Measurements from ENCODE around the gene LORICRIN.

Gene LORICRIN

DNA sequence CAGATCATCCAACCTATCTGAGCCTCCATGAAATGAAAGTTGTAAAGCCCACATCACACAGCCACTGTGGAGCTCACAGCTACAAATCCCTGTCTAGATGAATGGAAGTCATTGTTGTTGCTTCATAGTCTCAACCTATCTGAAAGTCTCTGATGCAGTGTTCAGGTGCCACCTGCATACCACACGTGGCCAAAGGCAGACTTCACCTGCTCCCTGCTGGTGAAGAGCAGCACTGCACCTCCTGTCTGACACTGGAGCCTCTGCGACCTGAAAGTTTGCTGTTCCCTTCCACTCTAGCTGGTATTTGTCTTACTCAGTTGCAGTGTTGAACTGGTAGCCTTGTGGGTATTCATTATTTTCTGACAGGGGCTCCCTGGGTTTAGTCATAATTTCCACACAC is 18.4 kb downstream of the LORICRIN start:
- H3K27ac ChIP-seq (ENCODE audit: low read length): no peak overlapping the region
- no peak overlapping the region for H3K4me3 ChIP-seq (ENCODE audit: low read length)
- H3K9me3 ChIP-seq (ENCODE audit: control insufficient read depth, low read depth, low read length): no peaks in the 10 kb centered on the region
- H3K9ac ChIP-seq (ENCODE audit: low read length): no peak overlapping the region
- no peaks in the 10 kb centered on the region for H3K27me3 ChIP-seq (ENCODE audit: control insufficient read depth, insufficient read depth, low read length)
- H3K4me1 ChIP-seq (ENCODE audit: control insufficient read depth, low read depth, low read length): no peaks in the 10 kb centered on the region
- no peaks in the 10 kb centered on the region for H3K36me3 ChIP-seq (ENCODE audit: control insufficient read depth, low read depth, low read length)

DNA sequence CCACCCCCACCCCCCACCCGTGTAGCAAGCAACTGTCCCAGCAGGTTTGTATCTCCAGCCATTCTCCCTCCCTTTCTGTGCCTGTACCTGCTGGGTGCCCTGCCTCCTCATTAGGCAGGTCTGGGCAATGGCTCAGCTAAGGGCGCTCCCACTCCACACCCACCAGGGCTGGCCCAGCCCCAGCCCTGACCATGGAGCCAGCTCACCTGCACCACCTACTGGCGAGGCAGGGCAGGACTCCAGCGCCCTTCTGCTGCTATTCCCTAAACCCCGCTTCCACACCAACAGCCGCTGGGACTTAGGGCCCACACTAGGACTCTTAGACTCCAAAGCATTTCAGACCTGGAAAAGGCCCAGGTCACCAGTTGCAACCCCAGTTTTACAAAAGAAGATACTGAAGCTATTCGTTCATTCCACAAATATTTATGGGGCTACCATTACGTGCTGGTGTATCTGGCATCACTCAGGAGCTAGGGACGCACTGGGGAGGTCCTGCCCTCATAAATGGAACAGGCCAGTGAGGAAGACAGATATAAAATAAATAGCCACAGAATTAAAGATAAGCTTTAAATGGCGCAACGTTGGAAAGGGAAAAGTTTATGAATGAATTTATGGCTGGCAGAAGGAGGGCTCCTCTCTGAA is 29.3 kb downstream of the LORICRIN start:
- no peak overlapping the region for H3K9ac ChIP-seq (ENCODE audit: low read length)
- H3K4me3 ChIP-seq (ENCODE audit: low read length): no peak overlapping the region
- no peaks in the 10 kb centered on the region for H3K27me3 ChIP-seq (ENCODE audit: control insufficient read depth, insufficient read depth, low read length)
- peaks cover 7% of the 10 kb centered on the region for H3K4me1 ChIP-seq (ENCODE audit: control insufficient read depth, low read depth, low read length)
- no peaks in the 10 kb centered on the region for H3K9me3 ChIP-seq (ENCODE audit: control insufficient read depth, low read depth, low read length)
- H3K27ac ChIP-seq (ENCODE audit: low read length): no peak overlapping the region
- H3K36me3 ChIP-seq (ENCODE audit: control insufficient read depth, low read depth, low read length): no peaks in the 10 kb centered on the region

DNA sequence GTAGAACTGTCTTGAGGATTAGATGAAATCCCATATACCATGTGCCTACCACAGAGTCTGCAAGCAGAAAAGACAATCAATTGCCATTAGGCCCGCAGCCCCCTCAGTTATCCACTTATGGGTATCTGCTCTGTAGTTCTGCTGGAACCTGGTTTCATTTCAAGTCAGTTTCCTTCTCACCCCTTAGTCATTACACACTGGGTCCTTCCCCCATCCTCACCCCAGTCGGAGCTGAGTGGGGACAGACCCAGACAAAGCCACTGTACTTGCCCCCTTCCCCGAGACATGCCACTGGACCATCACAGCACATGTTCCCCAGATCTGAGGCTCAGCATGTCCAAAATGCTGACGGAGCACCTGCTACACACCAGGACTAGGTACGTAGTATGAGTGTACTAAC is 32.0 kb downstream of the LORICRIN start:
- Histone ChIP-seq H3K9ac (ENCODE audit: low read length) (no peak overlapping the region), H3K4me3 (ENCODE audit: low read length) (no peak overlapping the region), H3K36me3 (ENCODE audit: control insufficient read depth, low read depth, low read length) (no peaks in the 10 kb centered on the region), H3K4me1 (ENCODE audit: control insufficient read depth, low read depth, low read length) (peaks cover 7% of the 10 kb centered on the region), H3K27me3 (ENCODE audit: control insufficient read depth, insufficient read depth, low read length) (no peaks in the 10 kb centered on the region), H3K27ac (ENCODE audit: low read length) (no peak overlapping the region), H3K9me3 (ENCODE audit: control insufficient read depth, low read depth, low read length) (no peaks in the 10 kb centered on the region)

DNA sequence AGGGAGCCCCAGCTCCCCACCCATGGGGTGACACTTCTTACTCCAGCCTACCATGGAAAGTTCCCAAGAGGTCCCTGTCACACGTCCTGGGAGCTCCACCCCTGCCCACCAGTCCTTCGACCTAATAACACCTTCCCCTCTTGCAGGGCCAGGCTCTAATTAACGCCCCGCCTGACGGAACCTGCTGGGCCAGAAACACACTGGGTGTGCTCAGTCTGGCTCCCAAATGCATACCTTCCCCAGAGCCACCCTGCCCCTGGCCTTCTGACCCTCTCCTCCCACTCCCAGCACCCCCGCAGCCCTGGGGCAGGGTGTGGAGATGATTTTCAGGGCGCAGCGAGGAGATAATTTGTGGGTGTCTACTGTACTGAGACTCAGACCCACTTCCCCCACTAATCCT is 32.7 kb downstream of the LORICRIN start:
- H3K4me3 ChIP-seq (ENCODE audit: low read length): no peak overlapping the region
- H3K27ac ChIP-seq (ENCODE audit: low read length): no peak overlapping the region
- no peaks in the 10 kb centered on the region for H3K9me3 ChIP-seq (ENCODE audit: control insufficient read depth, low read depth, low read length)
- no peaks in the 10 kb centered on the region for H3K36me3 ChIP-seq (ENCODE audit: control insufficient read depth, low read depth, low read length)
- no peak overlapping the region for H3K9ac ChIP-seq (ENCODE audit: low read length)
- no peaks in the 10 kb centered on the region for H3K27me3 ChIP-seq (ENCODE audit: control insufficient read depth, insufficient read depth, low read length)
- H3K4me1 ChIP-seq (ENCODE audit: control insufficient read depth, low read depth, low read length): peaks cover 7% of the 10 kb centered on the region

DNA sequence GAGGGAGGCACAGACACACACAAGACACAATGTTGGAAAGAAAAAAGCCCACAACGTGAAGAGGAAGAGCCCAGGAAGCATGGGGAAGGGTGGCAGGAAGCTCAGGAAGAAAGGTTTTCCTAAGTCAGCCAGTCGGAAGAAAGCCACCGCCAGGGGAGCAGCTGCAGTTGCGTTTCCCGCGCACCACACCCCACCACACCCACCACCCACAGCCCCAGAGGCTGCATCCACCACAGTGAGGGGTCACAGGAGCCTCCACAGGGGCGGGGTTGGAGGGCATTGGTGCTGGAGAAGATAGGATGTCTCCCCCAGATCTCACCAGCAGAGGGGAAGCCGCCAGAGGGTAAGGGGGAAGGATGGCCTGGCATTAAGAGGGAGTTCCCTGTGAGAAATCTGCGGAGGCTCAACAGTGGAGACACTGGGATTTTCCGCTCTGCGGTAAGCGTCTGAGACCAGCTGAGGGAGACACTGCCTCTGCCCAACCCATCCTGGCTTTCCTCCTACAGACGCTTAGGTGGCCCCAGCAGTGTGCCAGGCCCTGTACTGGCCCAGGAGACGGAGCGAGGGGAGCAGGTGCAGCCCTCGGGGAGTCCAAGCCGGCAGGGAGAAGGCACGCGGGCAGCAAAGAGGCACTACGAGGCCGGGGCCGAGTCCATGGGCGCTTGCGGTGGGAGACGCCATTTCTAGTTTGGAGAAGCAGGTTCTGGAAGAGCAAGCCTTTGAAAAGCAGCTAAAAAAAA is 33.4 kb downstream of the LORICRIN start:
- Histone ChIP-seq H3K27ac (ENCODE audit: low read length) (no peak overlapping the region), H3K36me3 (ENCODE audit: control insufficient read depth, low read depth, low read length) (no peaks in the 10 kb centered on the region), H3K4me1 (ENCODE audit: control insufficient read depth, low read depth, low read length) (peaks cover 7% of the 10 kb centered on the region), H3K27me3 (ENCODE audit: control insufficient read depth, insufficient read depth, low read length) (no peaks in the 10 kb centered on the region), H3K9me3 (ENCODE audit: control insufficient read depth, low read depth, low read length) (no peaks in the 10 kb centered on the region), H3K9ac (ENCODE audit: low read length) (no peak overlapping the region), H3K4me3 (ENCODE audit: low read length) (no peak overlapping the region)

DNA sequence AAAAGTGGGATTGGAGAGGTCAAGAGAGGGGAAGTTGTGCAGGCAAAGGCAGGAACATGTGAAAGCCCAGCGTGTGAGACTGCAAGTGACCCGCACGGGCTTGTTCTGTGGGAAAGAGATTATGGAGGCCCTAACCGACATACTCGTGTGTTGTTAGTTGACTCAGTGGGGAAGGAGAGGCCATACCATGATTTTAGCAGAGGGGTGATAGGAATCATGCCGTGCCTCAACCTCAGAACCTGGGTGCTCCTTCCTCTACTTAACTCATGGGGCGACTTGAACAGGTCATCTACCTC is 33.9 kb downstream of the LORICRIN start:
- H3K27ac ChIP-seq (ENCODE audit: low read length): no peak overlapping the region
- H3K36me3 ChIP-seq (ENCODE audit: control insufficient read depth, low read depth, low read length): no peaks in the 10 kb centered on the region
- H3K9ac ChIP-seq (ENCODE audit: low read length): no peak overlapping the region
- peaks cover 7% of the 10 kb centered on the region for H3K4me1 ChIP-seq (ENCODE audit: control insufficient read depth, low read depth, low read length)
- H3K4me3 ChIP-seq (ENCODE audit: low read length): no peak overlapping the region
- no peaks in the 10 kb centered on the region for H3K27me3 ChIP-seq (ENCODE audit: control insufficient read depth, insufficient read depth, low read length)
- no peaks in the 10 kb centered on the region for H3K9me3 ChIP-seq (ENCODE audit: control insufficient read depth, low read depth, low read length)

DNA sequence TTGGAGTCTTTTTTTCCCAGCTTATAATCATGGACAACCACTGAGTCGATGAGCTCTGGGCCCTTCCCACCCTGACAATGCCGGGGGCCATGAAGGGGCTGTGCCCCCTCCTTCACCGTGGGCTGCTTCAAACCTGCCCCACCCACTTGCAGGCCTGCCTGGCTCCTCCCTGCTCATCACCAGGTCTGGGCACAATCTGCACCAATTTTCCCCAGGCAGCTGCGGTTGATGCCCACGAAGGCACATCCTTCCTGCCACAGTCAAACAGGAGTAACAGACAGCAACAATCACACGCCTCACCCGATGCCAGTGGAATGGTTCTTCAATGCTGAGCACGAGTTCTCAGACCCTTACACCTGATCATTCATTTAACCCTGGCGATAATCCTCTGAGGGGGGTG is 34.4 kb downstream of the LORICRIN start:
- Histone ChIP-seq H3K9ac (ENCODE audit: low read length) (no peak overlapping the region), H3K4me1 (ENCODE audit: control insufficient read depth, low read depth, low read length) (peaks cover 7% of the 10 kb centered on the region)

DNA sequence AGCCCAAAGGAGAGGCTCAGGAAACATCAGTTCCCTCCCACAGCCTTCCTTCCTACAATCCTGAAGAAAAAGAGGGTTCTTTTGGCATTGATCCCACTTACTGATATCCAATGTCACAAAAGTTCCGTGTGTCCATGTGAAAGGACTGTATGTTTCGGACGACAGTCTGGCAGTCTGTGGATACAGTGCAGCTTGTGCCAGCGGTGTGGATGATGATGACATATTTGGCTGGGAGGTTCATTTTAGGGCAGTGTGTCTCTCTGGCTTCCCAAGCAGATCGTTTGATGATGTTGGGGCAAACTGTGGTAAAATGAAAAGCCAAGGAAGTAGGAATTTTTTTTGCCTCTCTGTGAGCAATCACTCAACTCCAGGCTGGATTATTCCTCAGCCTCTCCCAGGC is 42.8 kb downstream of the LORICRIN start:
- Histone ChIP-seq H3K27ac (ENCODE audit: low read length) (no peak overlapping the region), H3K36me3 (ENCODE audit: control insufficient read depth, low read depth, low read length) (no peaks in the 10 kb centered on the region), H3K27me3 (ENCODE audit: control insufficient read depth, insufficient read depth, low read length) (no peaks in the 10 kb centered on the region), H3K9ac (ENCODE audit: low read length) (no peak overlapping the region), H3K4me1 (ENCODE audit: control insufficient read depth, low read depth, low read length) (peaks cover 8% of the 10 kb centered on the region), H3K4me3 (ENCODE audit: low read length) (no peak overlapping the region), H3K9me3 (ENCODE audit: control insufficient read depth, low read depth, low read length) (no peaks in the 10 kb centered on the region)

More for the DNA sequence above, 34.4 kb downstream of the LORICRIN start:
- Histone ChIP-seq H3K4me3 (ENCODE audit: low read length) (no peak overlapping the region), H3K27ac (ENCODE audit: low read length) (no peak overlapping the region), H3K27me3 (ENCODE audit: control insufficient read depth, insufficient read depth, low read length) (no peaks in the 10 kb centered on the region), H3K36me3 (ENCODE audit: control insufficient read depth, low read depth, low read length) (no peaks in the 10 kb centered on the region), H3K9me3 (ENCODE audit: control insufficient read depth, low read depth, low read length) (no peaks in the 10 kb centered on the region)

DNA sequence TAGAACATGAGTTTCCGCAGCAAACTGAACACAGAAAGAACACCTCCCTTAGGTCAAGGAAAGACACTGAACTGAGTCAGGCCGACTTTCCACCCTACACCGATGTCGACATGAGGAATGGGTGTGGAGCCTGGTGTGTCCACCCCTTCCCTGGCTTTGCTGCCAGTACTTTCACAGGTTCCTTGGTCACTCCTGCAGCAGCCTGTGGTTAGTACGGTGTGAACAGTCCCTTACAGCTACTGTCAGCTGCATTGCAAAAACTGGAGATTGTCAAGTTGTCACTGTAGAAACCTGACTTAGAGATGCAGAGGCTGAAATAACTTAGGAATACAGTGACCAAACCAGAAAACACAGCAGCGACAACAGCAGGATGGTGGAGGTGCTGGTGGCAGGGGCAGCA is 46.2 kb downstream of the LORICRIN start:
- Histone ChIP-seq H3K9me3 (ENCODE audit: control insufficient read depth, low read depth, low read length) (no peaks in the 10 kb centered on the region), H3K27me3 (ENCODE audit: control insufficient read depth, insufficient read depth, low read length) (no peaks in the 10 kb centered on the region), H3K9ac (ENCODE audit: low read length) (no peak overlapping the region), H3K4me1 (ENCODE audit: control insufficient read depth, low read depth, low read length) (peaks cover 8% of the 10 kb centered on the region), H3K4me3 (ENCODE audit: low read length) (no peak overlapping the region), H3K36me3 (ENCODE audit: control insufficient read depth, low read depth, low read length) (no peaks in the 10 kb centered on the region), H3K27ac (ENCODE audit: low read length) (no peak overlapping the region)

DNA sequence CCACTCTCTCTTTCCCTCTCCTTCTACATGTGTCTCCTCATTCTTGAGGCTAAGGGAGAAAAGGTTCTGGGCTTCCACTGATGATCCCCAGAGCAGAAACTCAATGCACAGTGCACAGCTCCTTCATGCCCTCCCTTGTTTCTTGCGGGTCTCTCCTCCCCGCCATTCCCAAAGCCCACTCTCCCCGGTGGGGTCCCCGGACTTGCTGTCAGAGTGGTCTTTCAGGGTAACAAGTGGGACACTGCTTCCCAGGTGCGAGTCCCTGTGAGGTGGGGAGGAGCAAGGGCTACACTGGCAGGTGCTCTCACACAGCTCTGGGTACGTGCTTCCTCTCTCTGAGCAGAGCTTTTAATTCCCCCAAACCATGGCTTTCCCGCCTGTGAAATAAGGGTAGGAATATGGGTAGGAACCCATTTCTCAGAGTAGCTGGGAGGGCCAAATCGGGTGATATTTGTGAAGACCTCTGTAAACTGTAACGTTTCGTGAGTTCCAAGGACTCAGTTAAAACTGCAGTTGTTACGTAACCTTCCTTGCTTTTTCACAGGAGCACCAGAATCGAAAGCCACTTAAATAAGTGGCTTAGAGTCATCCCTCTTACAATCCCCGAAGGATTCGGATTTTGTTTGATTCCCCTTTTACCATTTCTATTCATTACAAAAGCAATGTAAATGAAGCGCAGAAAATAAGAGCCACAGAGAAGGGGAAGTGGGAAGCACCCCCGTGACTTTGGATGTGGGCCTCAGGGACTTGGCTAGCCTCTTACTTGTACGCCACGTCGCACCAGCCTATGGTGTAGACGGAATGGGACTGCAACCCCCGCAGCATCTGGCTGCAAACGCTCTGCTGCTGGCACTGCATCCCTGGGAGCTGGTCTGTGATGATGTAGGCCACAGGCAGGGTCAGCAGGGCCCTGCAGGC is 47.1 kb downstream of the LORICRIN start:
- no peak overlapping the region for H3K4me3 ChIP-seq (ENCODE audit: low read length)
- no peaks in the 10 kb centered on the region for H3K27me3 ChIP-seq (ENCODE audit: control insufficient read depth, insufficient read depth, low read length)
- H3K9me3 ChIP-seq (ENCODE audit: control insufficient read depth, low read depth, low read length): no peaks in the 10 kb centered on the region
- H3K27ac ChIP-seq (ENCODE audit: low read length): no peak overlapping the region
- no peaks in the 10 kb centered on the region for H3K36me3 ChIP-seq (ENCODE audit: control insufficient read depth, low read depth, low read length)
- peaks cover 8% of the 10 kb centered on the region for H3K4me1 ChIP-seq (ENCODE audit: control insufficient read depth, low read depth, low read length)
- no peak overlapping the region for H3K9ac ChIP-seq (ENCODE audit: low read length)

DNA sequence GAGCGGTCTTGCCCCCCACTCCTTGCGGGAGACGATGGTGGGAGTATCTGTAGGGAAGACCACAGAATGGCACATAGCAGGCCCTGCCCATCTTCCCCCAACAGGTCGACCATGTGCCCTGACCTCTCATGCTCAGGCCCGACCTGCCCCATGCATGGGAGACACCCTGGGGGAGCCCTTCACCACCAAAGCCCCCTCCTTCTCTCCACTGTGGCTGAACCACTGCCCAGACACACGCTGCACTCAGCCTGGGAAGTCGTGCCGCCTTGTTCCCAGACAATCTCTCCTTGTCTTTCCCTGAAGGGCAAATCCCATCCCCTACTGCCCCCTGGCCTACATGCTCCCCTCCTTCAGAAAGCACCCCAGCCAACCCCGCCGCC is 47.7 kb downstream of the LORICRIN start:
- Histone ChIP-seq H3K9ac (ENCODE audit: low read length) (no peak overlapping the region), H3K27me3 (ENCODE audit: control insufficient read depth, insufficient read depth, low read length) (no peaks in the 10 kb centered on the region)

More for the DNA sequence above, 47.7 kb downstream of the LORICRIN start:
- Histone ChIP-seq H3K27ac (ENCODE audit: low read length) (no peak overlapping the region), H3K9me3 (ENCODE audit: control insufficient read depth, low read depth, low read length) (no peaks in the 10 kb centered on the region), H3K4me1 (ENCODE audit: control insufficient read depth, low read depth, low read length) (peaks cover 8% of the 10 kb centered on the region), H3K4me3 (ENCODE audit: low read length) (no peak overlapping the region), H3K36me3 (ENCODE audit: control insufficient read depth, low read depth, low read length) (no peaks in the 10 kb centered on the region)

All from iPS-18a (cell line).